OCI-LY1 (cell line): Measurements from ENCODE around the gene ERCC5.

Experiments used
- H2AFZ ChIP-seq: fragments of 200-600 bp; sonication (generic), shearing (Covaris generic); 2 replicates; pipeline ENCODE4 v1.6.0; 2014; ENCODE audit warnings: antibody characterized with exemption, mild to moderate bottlenecking, low read length
- H3F3A ChIP-seq: fragments of 200-600 bp; sonication (generic), shearing (Covaris generic); 2 replicates; pipeline ENCODE4 v1.6.0; 2014; ENCODE audit warnings: mild to moderate bottlenecking, antibody characterized with exemption, low read length, moderate library complexity; ENCODE audit not compliant: insufficient read depth
- H3K27ac ChIP-seq: fragments of 200-600 bp; sonication (generic); 2 replicates; pipeline ENCODE4 v1.5.1; 2014; ENCODE audit warnings: low read length, mixed run types, mild to moderate bottlenecking, low read depth; ENCODE audit not compliant: poor library complexity, severe bottlenecking
- H3K27me3 ChIP-seq: fragments of 200-600 bp; sonication (generic); 2 replicates; pipeline ENCODE4 v1.6.0; 2014; ENCODE audit warnings: antibody characterized with exemption, mild to moderate bottlenecking, low read length, moderate library complexity; ENCODE audit not compliant: insufficient read depth
- H3K36me3 ChIP-seq: fragments of 200-600 bp; sonication (generic); 2 replicates; pipeline ENCODE4 v1.6.1; 2014; ENCODE audit warnings: mild to moderate bottlenecking, antibody characterized with exemption, low read length, moderate library complexity, mixed read lengths; ENCODE audit not compliant: insufficient read depth
- H3K4me1 ChIP-seq: fragments of 200-600 bp; sonication (generic); 2 replicates; pipeline ENCODE4 v1.5.1; 2014; ENCODE audit warnings: mild to moderate bottlenecking, low read length, moderate library complexity; ENCODE audit not compliant: insufficient read depth, severe bottlenecking
- H3K4me2 ChIP-seq: fragments of 200-600 bp; sonication (generic), shearing (Covaris generic); 2 replicates; pipeline ENCODE4 v1.6.1; 2014; ENCODE audit warnings: low read length
- H3K4me3 ChIP-seq: fragments of 200-600 bp; sonication (generic); 2 replicates; pipeline ENCODE4 v1.5.1; 2014; ENCODE audit warnings: low read length, low read depth, mild to moderate bottlenecking, mixed read lengths; ENCODE audit not compliant: poor library complexity, severe bottlenecking
- H3K79me2 ChIP-seq: fragments of 200-600 bp; shearing (Covaris generic); 2 replicates; pipeline ENCODE4 v1.6.1; 2016; ENCODE audit warnings: mixed run types, low read length, mixed read lengths; ENCODE audit not compliant: insufficient read depth
- H3K9ac ChIP-seq: fragments of 200-600 bp; sonication (generic), shearing (Covaris generic); 2 replicates; pipeline ENCODE4 v1.6.1; 2014; ENCODE audit warnings: mild to moderate bottlenecking, low read length, mixed read lengths
- H3K9me2 ChIP-seq: fragments of 200-600 bp; sonication (generic), shearing (Covaris generic); 2 replicates; pipeline ENCODE4 v1.6.1; 2014; ENCODE audit warnings: low read depth, mild to moderate bottlenecking, low read length, mixed read lengths
- H3K9me3 ChIP-seq: fragments of 200-600 bp; shearing (Covaris generic); 2 replicates; pipeline ENCODE4 v1.6.1; 2014; ENCODE audit warnings: low read length, mixed read lengths
- H4K20me1 ChIP-seq: fragments of 200-600 bp; sonication (generic), shearing (Covaris generic); 2 replicates; pipeline ENCODE4 v1.6.0; 2016; ENCODE audit warnings: mild to moderate bottlenecking, low read length; ENCODE audit not compliant: insufficient read depth
- EZH2 ChIP-seq: fragments of 200-600 bp; sonication (generic), shearing (Covaris generic); IDR thresholded peaks from 2 replicates; pipeline ENCODE4 v1.8.0; 2017; ENCODE audit warnings: borderline replicate concordance, mixed run types, mild to moderate bottlenecking, antibody characterized with exemption, low read length, moderate library complexity, mixed read lengths
- TF ChIP-seq, protein P1 (sequence below): fragments of 200-600 bp; sonication (generic), shearing (Covaris generic); IDR thresholded peaks from 2 replicates; pipeline ENCODE4 v1.5.1; 2017; ENCODE audit warnings: mild to moderate bottlenecking, antibody characterized with exemption, low read length, moderate library complexity, mixed read lengths

Gene ERCC5

DNA sequence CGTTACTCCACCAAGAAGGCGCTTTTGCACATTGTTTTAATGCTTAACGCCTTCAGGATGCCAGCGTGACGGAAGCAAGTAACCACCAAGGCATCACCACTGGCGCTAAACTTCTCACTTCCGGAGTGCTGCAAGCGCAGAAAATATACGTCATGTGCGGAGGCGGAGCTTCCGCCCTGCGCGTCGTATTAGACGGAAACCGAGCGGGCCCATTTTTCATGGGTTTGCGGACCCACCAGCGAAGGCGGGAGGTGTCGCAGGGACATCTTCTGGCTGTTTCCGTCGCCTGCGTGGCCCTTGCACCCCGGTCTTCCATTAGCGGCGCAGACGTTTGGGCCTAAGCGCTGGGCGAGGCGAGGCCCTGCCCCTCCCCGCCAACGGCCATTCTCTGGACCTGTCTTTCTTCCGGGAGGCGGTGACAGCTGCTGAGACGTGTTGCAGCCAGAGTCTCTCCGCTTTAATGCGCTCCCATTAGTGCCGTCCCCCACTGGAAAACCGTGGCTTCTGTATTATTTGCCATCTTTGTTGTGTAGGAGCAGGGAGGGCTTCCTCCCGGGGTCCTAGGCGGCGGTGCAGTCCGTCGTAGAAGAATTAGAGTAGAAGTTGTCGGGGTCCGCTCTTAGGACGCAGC lies at the start of gene ERCC5:
Gene ERCC5, plus strand, starts transcription at position 403 of the 631 bp plus-strand sequence. CDS start 235 bp downstream, outside the sequence.
- peaks cover 27% of the 10 kb centered on the region for H3K4me1 ChIP-seq
- no peak within 1 kb of the TSS for H2AFZ ChIP-seq
- peaks cover 23% of the 10 kb centered on the region for H3K79me2 ChIP-seq
- TF ChIP-seq, protein P1, sequence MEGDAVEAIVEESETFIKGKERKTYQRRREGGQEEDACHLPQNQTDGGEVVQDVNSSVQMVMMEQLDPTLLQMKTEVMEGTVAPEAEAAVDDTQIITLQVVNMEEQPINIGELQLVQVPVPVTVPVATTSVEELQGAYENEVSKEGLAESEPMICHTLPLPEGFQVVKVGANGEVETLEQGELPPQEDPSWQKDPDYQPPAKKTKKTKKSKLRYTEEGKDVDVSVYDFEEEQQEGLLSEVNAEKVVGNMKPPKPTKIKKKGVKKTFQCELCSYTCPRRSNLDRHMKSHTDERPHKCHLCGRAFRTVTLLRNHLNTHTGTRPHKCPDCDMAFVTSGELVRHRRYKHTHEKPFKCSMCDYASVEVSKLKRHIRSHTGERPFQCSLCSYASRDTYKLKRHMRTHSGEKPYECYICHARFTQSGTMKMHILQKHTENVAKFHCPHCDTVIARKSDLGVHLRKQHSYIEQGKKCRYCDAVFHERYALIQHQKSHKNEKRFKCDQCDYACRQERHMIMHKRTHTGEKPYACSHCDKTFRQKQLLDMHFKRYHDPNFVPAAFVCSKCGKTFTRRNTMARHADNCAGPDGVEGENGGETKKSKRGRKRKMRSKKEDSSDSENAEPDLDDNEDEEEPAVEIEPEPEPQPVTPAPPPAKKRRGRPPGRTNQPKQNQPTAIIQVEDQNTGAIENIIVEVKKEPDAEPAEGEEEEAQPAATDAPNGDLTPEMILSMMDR = no peak
- TF ChIP-seq EZH2 = no peak
- no peaks in the 10 kb centered on the region for H3K9me3 ChIP-seq
- peak within 1 kb of the TSS; percentile 91 for H3K27ac ChIP-seq
- H3F3A ChIP-seq = no peaks in the 10 kb centered on the region
- no peaks in the 10 kb centered on the region for H3K27me3 ChIP-seq
- no peaks in the 10 kb centered on the region for H4K20me1 ChIP-seq
- H3K4me3 ChIP-seq = peak within 1 kb of the TSS; percentile 70
- peak within 1 kb of the TSS; percentile 84 for H3K4me2 ChIP-seq
- no peaks in the 10 kb centered on the region for H3K9me2 ChIP-seq
- H3K36me3 ChIP-seq = no peaks in the 10 kb centered on the region; the same call in 1 of the 2 replicates
- peak within 1 kb of the TSS; percentile 84 for H3K9ac ChIP-seq

DNA sequence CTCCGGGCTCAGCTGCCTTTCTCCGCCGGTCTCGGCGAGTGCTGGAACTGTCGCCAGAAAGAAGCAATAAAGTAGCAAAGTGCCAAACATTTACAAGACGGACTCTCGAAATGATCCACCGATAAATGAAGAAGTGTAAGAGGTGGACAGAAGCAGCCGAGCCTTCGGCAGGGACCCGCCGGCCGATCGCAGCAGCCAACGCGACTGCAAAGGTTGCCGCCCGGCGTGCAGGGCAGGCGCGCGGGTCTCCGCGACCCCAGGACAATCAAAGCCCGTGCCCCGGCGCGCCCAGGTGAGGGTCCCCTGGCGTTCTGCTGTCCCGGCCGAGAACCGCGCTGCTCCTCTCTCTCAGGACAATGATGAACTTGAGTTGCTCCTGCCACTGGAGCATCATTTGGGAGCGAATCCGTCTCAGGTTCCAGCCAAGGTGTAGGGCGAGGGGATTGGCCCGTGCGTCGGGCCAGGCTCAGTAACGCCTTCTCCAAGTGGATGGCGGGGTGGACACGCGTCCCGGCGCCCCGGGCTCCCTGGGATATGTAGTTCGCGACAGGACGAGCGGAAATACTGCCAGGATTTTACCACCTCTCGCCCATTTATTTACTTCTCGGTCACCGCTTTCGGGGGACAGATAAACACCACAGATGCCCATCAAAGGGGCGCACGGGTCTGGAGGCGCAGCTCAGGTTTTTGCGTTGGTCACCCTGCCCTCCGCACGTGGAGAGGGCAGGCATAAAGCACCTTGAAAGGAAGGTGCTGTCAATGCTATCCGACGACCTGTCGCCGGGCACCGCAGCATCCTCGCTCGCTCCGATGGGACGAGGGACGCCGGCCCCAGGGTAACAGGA lies 47.0 kb upstream of the ERCC5 start, which contains the start of the genes BIVM and POGLUT2:
Gene BIVM, plus strand, starts transcription at position 539 of the 845 bp plus-strand sequence. CDS start 8,149 bp downstream, outside the sequence.
Gene POGLUT2, minus strand, starts transcription at position 396 of the 845 bp plus-strand sequence. Its CDS starts 306 bp downstream, at position 90.
- no peak within 1 kb of the TSS for H2AFZ ChIP-seq

DNA sequence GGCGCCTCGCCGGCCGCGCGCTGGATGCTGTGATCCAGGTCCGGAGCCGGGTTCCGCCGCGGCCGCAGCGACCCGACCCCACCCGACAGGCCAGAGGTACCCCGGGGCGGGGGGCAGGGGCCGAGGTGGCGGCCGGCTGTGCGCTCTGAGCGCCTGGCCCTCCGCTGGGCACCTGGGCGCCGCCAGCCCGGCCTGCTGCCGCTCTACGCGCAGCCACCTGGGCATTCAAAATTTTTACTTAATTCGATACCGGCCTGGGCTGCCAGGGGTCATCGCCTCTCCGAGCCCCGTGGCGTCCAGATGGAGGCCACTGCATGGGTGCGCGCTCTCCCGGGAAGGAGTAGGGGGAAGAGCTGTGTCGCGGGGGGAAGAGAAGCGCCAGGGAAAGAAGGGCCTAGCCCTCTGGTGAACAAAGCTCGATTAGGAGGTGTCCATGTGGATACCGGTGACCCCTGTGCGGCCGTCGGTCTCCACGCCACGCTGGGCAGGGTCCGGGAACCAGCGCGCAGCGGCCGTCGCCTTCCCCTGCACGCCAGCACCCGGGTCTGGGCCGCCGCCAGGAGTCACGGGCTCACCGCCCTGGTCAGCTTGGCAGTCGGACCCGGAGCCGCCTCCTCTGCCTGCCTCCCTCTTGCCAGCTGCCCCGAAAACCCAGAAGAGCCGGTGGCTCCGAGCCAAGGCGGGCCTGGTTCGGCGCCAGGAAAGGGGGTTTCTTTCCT lies 46.2 kb upstream of the ERCC5 start:
- no peaks in the 10 kb centered on the region for H3K79me2 ChIP-seq
- H3K4me2 ChIP-seq = no peak overlapping the region
- H4K20me1 ChIP-seq = no peaks in the 10 kb centered on the region
- H3K9me2 ChIP-seq = no peaks in the 10 kb centered on the region
- no peak overlapping the region for H3K4me3 ChIP-seq
- no peaks in the 10 kb centered on the region; the same call in 1 of the 2 replicates for H3K27me3 ChIP-seq
- H2AFZ ChIP-seq = no peak overlapping the region
- no peaks in the 10 kb centered on the region for H3K4me1 ChIP-seq
- H3F3A ChIP-seq = no peaks in the 10 kb centered on the region
- no peak overlapping the region for H3K9ac ChIP-seq
- TF ChIP-seq EZH2 = no peak
- TF ChIP-seq, protein P1 = no peak
- no peak overlapping the region for H3K27ac ChIP-seq
- H3K9me3 ChIP-seq = no peaks in the 10 kb centered on the region
- no peaks in the 10 kb centered on the region for H3K36me3 ChIP-seq

More for the DNA sequence above, 47.0 kb upstream of the ERCC5 start, which contains the start of the genes BIVM and POGLUT2:
- TF ChIP-seq, protein P1 = no peak
- no peak for TF ChIP-seq EZH2
- Histone ChIP-seq H3K4me3 (no peak within 1 kb of the TSS), H3K27ac (no peak within 1 kb of the TSS), H3K9me3 (no peaks in the 10 kb centered on the region), H3K36me3 (no peaks in the 10 kb centered on the region), H4K20me1 (no peaks in the 10 kb centered on the region), H3F3A (no peaks in the 10 kb centered on the region), H3K79me2 (no peaks in the 10 kb centered on the region), H3K9ac (no peak within 1 kb of the TSS), H3K9me2 (no peaks in the 10 kb centered on the region), H3K4me1 (no peaks in the 10 kb centered on the region), H3K27me3 (no peaks in the 10 kb centered on the region; the same call in 1 of the 2 replicates), H3K4me2 (no peak within 1 kb of the TSS)
